Left forelimb (tissue), 1 donor: ENCODE measurements around the gene TBXAS1.

Experiments used
- DNase-seq: peaks from one replicate; pipeline ENCODE4 v3.0.0-alpha.2; 2018; ENCODE audit warnings: low spot score

Gene TBXAS1

GRCh38 chr7:140003913-140004382 lies 174.9 kb downstream of the TBXAS1 start:
- DNase-seq = no peak

GRCh38 chr7:140004672-140005071 lies 175.6 kb downstream of the TBXAS1 start:
- DNase-seq = no peak

- no peak for DNase-seq
These were observed 176.3 kb downstream of the TBXAS1 start for GRCh38 chr7:140005341-140005740.

GRCh38 chr7:140005754-140006503 lies 176.9 kb downstream of the TBXAS1 start:
- no peak for DNase-seq

- no peak for DNase-seq
These were observed 177.5 kb downstream of the TBXAS1 start for GRCh38 chr7:140006600-140006999.

- DNase-seq = no peak
These were observed 178.1 kb downstream of the TBXAS1 start for GRCh38 chr7:140007051-140007690.

GRCh38 chr7:140008755-140009610 lies 179.9 kb downstream of the TBXAS1 start:
- DNase-seq = no peak

GRCh38 chr7:140009735-140010134 lies 180.7 kb downstream of the TBXAS1 start:
- DNase-seq = no peak

GRCh38 chr7:140010194-140010895 lies 181.3 kb downstream of the TBXAS1 start:
- no peak for DNase-seq

GRCh38 chr7:140013676-140014075 lies 184.6 kb downstream of the TBXAS1 start:
- no peak for DNase-seq

- DNase-seq = no peak
These were observed 185.1 kb downstream of the TBXAS1 start for GRCh38 chr7:140014123-140014522.

GRCh38 chr7:140015471-140015970 lies 186.5 kb downstream of the TBXAS1 start:
- no peak for DNase-seq

GRCh38 chr7:140016540-140016939 lies 187.5 kb downstream of the TBXAS1 start:
- no peak for DNase-seq

- no peak for DNase-seq
These were observed 188.0 kb downstream of the TBXAS1 start for GRCh38 chr7:140017034-140017433.

GRCh38 chr7:140017543-140017942 lies 188.5 kb downstream of the TBXAS1 start:
- DNase-seq = no peak

- DNase-seq = no peak
These were observed 189.3 kb downstream of the TBXAS1 start for GRCh38 chr7:140018125-140019043.

GRCh38 chr7:140019172-140019571 lies 190.1 kb downstream of the TBXAS1 start:
- no peak for DNase-seq

GRCh38 chr7:140019606-140020005 lies 190.5 kb downstream of the TBXAS1 start:
- DNase-seq = no peak

GRCh38 chr7:140021603-140022002 lies 192.5 kb downstream of the TBXAS1 start:
- no peak for DNase-seq

- DNase-seq = no peak
These were observed 193.6 kb downstream of the TBXAS1 start for GRCh38 chr7:140022582-140023211.
